SJCRH30 (cell line): ENCODE measurements around the gene ORC1. TPM values are rescaled to one million over a fixed set of nuclear protein-coding genes. Genes with fewer than 3 reads are reported as not detected.

ENCODE experiments used
- DNase-seq, 2 experiments: peaks; one replicate each; pipeline ENCODE4 v3.0.0-alpha.2; 2015 to 2020
- H3K27ac ChIP-seq: fragments of 250-450 bp; sonication (Bioruptor Pico); 2 replicates; pipeline ENCODE4 v1.5.1; 2020; ENCODE audit warnings: mild to moderate bottlenecking, moderate library complexity
- H3K27me3 ChIP-seq: fragments of 250-450 bp; sonication (Bioruptor Pico); 2 replicates; pipeline ENCODE4 v1.5.1; 2020; ENCODE audit warnings: mild to moderate bottlenecking, moderate library complexity
- H3K36me3 ChIP-seq: fragments of 250-450 bp; sonication (Bioruptor Pico); 2 replicates; pipeline ENCODE4 v1.5.1; 2020; ENCODE audit warnings: mild to moderate bottlenecking, moderate library complexity
- H3K4me1 ChIP-seq: fragments of 250-450 bp; sonication (Bioruptor Pico); 2 replicates; pipeline ENCODE4 v1.5.1; 2020; ENCODE audit warnings: mild to moderate bottlenecking, moderate library complexity
- H3K4me3 ChIP-seq: fragments of 250-450 bp; sonication (Bioruptor Pico); 2 replicates; pipeline ENCODE4 v1.5.1; 2020; ENCODE audit warnings: mild to moderate bottlenecking, moderate library complexity
- H3K9me3 ChIP-seq: fragments of 250-450 bp; sonication (Bioruptor Pico); replicated peaks from 2 replicates; pipeline ENCODE4 v1.5.1; 2020; ENCODE audit warnings: mild to moderate bottlenecking, moderate library complexity
- total RNA-seq: library from RNA; depleted of rRNA; stranded (reverse); fragments of >200 nt; shearing (Covaris generic); gene quantifications from 2 replicates; pipeline ENCODE4 v1.2.3, GENCODE V29; 2014; rRNA removed

Gene ORC1
- 37.3 and 38.9 TPM in 2 replicates for total RNA-seq

- DNase-seq = peak; percentile 98 to 99
- peaks cover 56% of the 10 kb centered on the region for H3K36me3 ChIP-seq
- peaks cover 5% of the 10 kb centered on the region; the same call in 1 of the 2 replicates for H3K4me1 ChIP-seq
- H3K27me3 ChIP-seq = no peaks in the 10 kb centered on the region
- no peaks in the 10 kb centered on the region for H3K9me3 ChIP-seq
- H3K27ac ChIP-seq = peak within 1 kb of the TSS; percentile 74
- peak within 1 kb of the TSS; percentile 86 for H3K4me3 ChIP-seq
Observed at GRCh38 chr1:52404116-52404974, at the start of gene ORC1, which contains the start of gene PRPF38A. TSS of gene ORC1 (minus strand) at chr1:52404423. CDS start at chr1:52402223, 2,200 bp downstream. TSS of gene PRPF38A (plus strand) at chr1:52404602. CDS start at chr1:52404750, 148 bp downstream.

GRCh38 chr1:52444463-52444862 is 40.2 kb upstream of the ORC1 start:
- H3K9me3 ChIP-seq = no peaks in the 10 kb centered on the region
- H3K4me3 ChIP-seq = no peak overlapping the region
- H3K4me1 ChIP-seq = 0 out of 2 replicates have a peak, but pooled peaks cover 3% of the 10 kb centered on the region
- no peaks in the 10 kb centered on the region for H3K27me3 ChIP-seq
- H3K36me3 ChIP-seq = peaks cover 21% of the 10 kb centered on the region
- DNase-seq = no peak
- H3K27ac ChIP-seq = no peak overlapping the region

- Histone ChIP-seq H3K4me1 (no peaks in the 10 kb centered on the region), H3K36me3 (peaks cover 34% of the 10 kb centered on the region), H3K9me3 (no peaks in the 10 kb centered on the region), H3K27ac (no peak overlapping the region), H3K4me3 (no peak overlapping the region), H3K27me3 (no peaks in the 10 kb centered on the region)
- no peak for DNase-seq
Observed at GRCh38 chr1:52439976-52440375, 35.8 kb upstream of the ORC1 start.

- no peak for DNase-seq
- Histone ChIP-seq H3K4me1 (no peaks in the 10 kb centered on the region), H3K27me3 (no peaks in the 10 kb centered on the region), H3K4me3 (no peak overlapping the region), H3K9me3 (no peaks in the 10 kb centered on the region), H3K27ac (no peak overlapping the region), H3K36me3 (peaks cover 33% of the 10 kb centered on the region)
Observed at GRCh38 chr1:52436817-52437216, 32.6 kb upstream of the ORC1 start.

GRCh38 chr1:52435650-52436049 is 31.4 kb upstream of the ORC1 start:
- no peaks in the 10 kb centered on the region for H3K27me3 ChIP-seq
- H3K4me3 ChIP-seq = no peak overlapping the region
- H3K27ac ChIP-seq = no peak overlapping the region
- no peaks in the 10 kb centered on the region for H3K4me1 ChIP-seq
- H3K9me3 ChIP-seq = no peaks in the 10 kb centered on the region
- no peak for DNase-seq
- H3K36me3 ChIP-seq = peaks cover 41% of the 10 kb centered on the region

- H3K9me3 ChIP-seq = no peaks in the 10 kb centered on the region
Observed at GRCh38 chr1:52435211-52435610, 31.0 kb upstream of the ORC1 start.

GRCh38 chr1:52432807-52433206 is 28.6 kb upstream of the ORC1 start:
- Histone ChIP-seq H3K4me3 (no peak overlapping the region), H3K4me1 (no peaks in the 10 kb centered on the region), H3K27me3 (no peaks in the 10 kb centered on the region), H3K36me3 (peaks cover 43% of the 10 kb centered on the region), H3K9me3 (no peaks in the 10 kb centered on the region), H3K27ac (no peak overlapping the region)
- no peak for DNase-seq

More at GRCh38 chr1:52435211-52435610, 31.0 kb upstream of the ORC1 start:
- Histone ChIP-seq H3K27ac (no peak overlapping the region), H3K36me3 (peaks cover 44% of the 10 kb centered on the region), H3K4me3 (no peak overlapping the region), H3K4me1 (no peaks in the 10 kb centered on the region), H3K27me3 (no peaks in the 10 kb centered on the region)
- DNase-seq = no peak

- H3K4me3 ChIP-seq = no peak overlapping the region
- H3K4me1 ChIP-seq = no peaks in the 10 kb centered on the region
- H3K27ac ChIP-seq = no peak overlapping the region
- DNase-seq = no peak
- H3K9me3 ChIP-seq = no peaks in the 10 kb centered on the region
- peaks cover 48% of the 10 kb centered on the region for H3K36me3 ChIP-seq
- no peaks in the 10 kb centered on the region for H3K27me3 ChIP-seq
Observed at GRCh38 chr1:52427152-52427551, 22.9 kb upstream of the ORC1 start.

- Histone ChIP-seq H3K36me3 (peaks cover 51% of the 10 kb centered on the region), H3K4me1 (no peaks in the 10 kb centered on the region), H3K9me3 (no peaks in the 10 kb centered on the region), H3K27ac (no peak overlapping the region), H3K4me3 (no peak overlapping the region), H3K27me3 (no peaks in the 10 kb centered on the region)
- no peak for DNase-seq
Observed at GRCh38 chr1:52426371-52426770, 22.1 kb upstream of the ORC1 start.

- no peak overlapping the region for H3K27ac ChIP-seq
- H3K9me3 ChIP-seq = no peaks in the 10 kb centered on the region
- H3K27me3 ChIP-seq = no peaks in the 10 kb centered on the region
- no peak for DNase-seq
- H3K4me1 ChIP-seq = no peaks in the 10 kb centered on the region
- peaks cover 52% of the 10 kb centered on the region for H3K36me3 ChIP-seq
- H3K4me3 ChIP-seq = no peak overlapping the region
Observed at GRCh38 chr1:52424813-52425212, 20.6 kb upstream of the ORC1 start.

GRCh38 chr1:52424231-52424636 is 20.0 kb upstream of the ORC1 start:
- DNase-seq = no peak
- H3K4me3 ChIP-seq = no peak overlapping the region
- H3K36me3 ChIP-seq = peaks cover 57% of the 10 kb centered on the region
- no peak overlapping the region for H3K27ac ChIP-seq
- no peaks in the 10 kb centered on the region for H3K4me1 ChIP-seq
- no peaks in the 10 kb centered on the region for H3K27me3 ChIP-seq
- no peaks in the 10 kb centered on the region for H3K9me3 ChIP-seq

- no peak overlapping the region for H3K27ac ChIP-seq
- H3K27me3 ChIP-seq = no peaks in the 10 kb centered on the region
- no peak overlapping the region for H3K4me3 ChIP-seq
- no peaks in the 10 kb centered on the region for H3K4me1 ChIP-seq
- H3K9me3 ChIP-seq = no peaks in the 10 kb centered on the region
- no peak for DNase-seq
- H3K36me3 ChIP-seq = peaks cover 59% of the 10 kb centered on the region
Observed at GRCh38 chr1:52423771-52424170, 19.5 kb upstream of the ORC1 start.

GRCh38 chr1:52423055-52423454 is 18.8 kb upstream of the ORC1 start:
- DNase-seq = no peak
- H3K4me3 ChIP-seq = no peak overlapping the region
- H3K4me1 ChIP-seq = no peaks in the 10 kb centered on the region
- H3K9me3 ChIP-seq = no peaks in the 10 kb centered on the region
- H3K27ac ChIP-seq = no peak overlapping the region
- peaks cover 65% of the 10 kb centered on the region for H3K36me3 ChIP-seq
- no peaks in the 10 kb centered on the region for H3K27me3 ChIP-seq

- H3K27ac ChIP-seq = no peak overlapping the region
- no peak for DNase-seq
- H3K9me3 ChIP-seq = no peaks in the 10 kb centered on the region
- H3K4me1 ChIP-seq = no peaks in the 10 kb centered on the region
- no peak overlapping the region for H3K4me3 ChIP-seq
- H3K27me3 ChIP-seq = no peaks in the 10 kb centered on the region
- peaks cover 82% of the 10 kb centered on the region for H3K36me3 ChIP-seq
Observed at GRCh38 chr1:52420713-52421112, 16.5 kb upstream of the ORC1 start.

- Histone ChIP-seq H3K4me1 (no peaks in the 10 kb centered on the region), H3K27ac (no peak overlapping the region), H3K9me3 (no peaks in the 10 kb centered on the region), H3K27me3 (no peaks in the 10 kb centered on the region), H3K4me3 (no peak overlapping the region), H3K36me3 (peaks cover 93% of the 10 kb centered on the region)
- DNase-seq = peak in 1 of 2 experiments; percentile 20
Observed at GRCh38 chr1:52416811-52417210, 12.6 kb upstream of the ORC1 start.
